GM18909 (cell line): ENCODE results near the gene ERFL.

Experiments
- ATAC-seq: cut with Tn5 transposase; IDR thresholded peaks from one replicate; pipeline ENCODE4 v1.9.1; 2021; ENCODE audit warnings: mild to moderate bottlenecking; ENCODE audit not compliant: unreplicated experiment, poor library complexity

Gene ERFL

DNA sequence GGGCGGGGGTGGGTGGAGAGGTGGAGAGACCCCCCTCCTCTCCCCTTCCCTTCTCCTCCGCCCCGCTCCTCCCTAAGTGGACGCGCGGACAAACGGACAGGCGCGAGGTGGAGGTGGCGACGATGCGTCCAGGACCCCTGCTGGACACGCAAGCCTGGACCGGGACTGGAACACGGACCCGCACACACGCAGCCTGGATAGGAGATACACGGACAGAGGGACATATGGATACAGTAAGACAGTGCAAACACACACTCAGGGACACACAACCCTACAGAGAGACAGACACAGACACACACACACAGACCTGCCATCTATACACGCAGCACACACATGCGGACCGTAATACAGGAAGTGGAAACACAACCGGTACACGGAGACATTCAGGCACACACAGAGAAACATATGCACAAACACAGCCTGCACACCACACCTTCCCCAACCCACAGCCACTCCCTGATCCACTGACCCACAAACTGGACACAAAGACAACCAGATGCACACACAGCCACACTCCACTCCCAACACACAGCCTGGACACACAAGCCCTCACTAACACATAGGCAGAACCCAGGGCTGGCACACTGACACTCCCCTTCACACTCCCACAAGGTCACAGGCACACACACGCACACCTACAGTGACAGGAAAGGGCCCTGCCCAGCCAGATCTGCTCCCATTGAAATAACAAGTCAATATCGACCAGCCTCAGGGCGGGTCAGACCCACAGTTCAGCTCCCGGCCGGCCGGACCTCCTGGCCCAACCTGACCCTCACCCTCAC is 696 bp upstream of the ERFL start:
- ATAC-seq, result no peak

DNA sequence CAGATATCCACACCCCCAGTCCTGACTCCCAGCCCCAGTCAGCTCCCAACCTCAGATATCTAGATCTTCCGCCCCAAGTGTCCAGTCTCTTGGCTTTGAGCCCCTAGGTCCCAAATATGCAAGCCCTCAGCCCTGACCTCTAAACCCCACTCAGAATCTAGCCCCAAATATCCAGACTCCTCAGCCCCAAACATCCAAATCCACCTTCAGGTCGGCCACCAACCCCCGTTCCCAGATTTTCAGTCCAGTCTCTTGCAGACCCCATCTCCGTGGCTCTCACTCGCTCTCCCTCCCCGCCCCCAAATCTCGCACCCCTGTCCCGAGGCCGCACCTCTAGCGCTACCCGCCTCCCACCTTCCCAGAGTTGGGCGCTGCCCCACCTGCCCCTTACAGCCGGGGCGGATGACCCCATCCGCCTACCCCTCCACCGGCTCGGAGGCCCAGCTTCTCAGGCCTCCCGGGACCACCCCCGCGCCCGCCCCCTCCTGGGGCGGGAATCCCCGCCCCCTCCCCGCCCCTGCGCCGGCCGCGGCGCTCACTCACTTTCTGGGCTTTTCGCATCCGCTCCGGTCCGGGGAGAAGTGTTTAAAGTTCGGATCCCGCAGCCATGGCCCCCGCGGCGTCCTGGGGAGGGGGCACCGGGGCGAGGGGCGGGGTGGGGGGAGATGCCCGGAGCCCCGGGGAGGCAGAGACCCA is 604 bp downstream of the ERFL start:
- no peak for ATAC-seq

DNA sequence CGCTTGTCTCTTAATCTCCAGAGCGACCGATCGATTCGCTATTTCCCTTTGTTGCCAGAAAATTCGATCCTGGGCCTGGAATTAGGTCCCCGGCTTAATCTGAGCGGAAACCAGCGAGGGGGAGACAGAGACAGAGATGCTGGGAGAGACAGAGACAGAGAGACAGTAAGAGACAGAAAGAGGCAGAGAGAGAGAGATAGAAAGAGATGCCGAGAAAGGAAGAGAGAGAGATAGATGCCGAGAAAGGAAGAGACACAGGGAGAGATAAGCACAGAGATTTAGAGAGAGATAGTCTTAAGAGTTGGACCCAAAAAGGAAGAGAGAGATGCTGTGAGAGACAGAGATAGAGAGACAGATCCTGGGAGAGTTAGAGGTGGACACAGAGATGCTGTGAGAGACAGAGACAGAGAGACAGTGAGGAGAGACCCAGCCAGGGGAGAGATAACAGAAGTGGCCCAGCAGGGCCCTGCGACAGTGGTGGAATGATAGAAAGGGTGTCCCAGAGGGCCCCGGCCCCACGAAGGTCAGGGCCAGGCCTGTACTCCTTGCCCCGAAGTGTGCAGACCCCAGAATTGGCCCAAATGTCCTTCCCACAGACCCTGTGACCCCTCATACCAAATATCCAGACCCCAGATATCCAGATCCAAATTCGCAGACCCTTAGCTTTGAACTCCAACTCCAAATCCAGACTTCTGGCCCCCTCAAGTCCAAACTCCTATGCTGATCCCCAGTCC is 1.3 kb downstream of the ERFL start:
- no peak for ATAC-seq

DNA sequence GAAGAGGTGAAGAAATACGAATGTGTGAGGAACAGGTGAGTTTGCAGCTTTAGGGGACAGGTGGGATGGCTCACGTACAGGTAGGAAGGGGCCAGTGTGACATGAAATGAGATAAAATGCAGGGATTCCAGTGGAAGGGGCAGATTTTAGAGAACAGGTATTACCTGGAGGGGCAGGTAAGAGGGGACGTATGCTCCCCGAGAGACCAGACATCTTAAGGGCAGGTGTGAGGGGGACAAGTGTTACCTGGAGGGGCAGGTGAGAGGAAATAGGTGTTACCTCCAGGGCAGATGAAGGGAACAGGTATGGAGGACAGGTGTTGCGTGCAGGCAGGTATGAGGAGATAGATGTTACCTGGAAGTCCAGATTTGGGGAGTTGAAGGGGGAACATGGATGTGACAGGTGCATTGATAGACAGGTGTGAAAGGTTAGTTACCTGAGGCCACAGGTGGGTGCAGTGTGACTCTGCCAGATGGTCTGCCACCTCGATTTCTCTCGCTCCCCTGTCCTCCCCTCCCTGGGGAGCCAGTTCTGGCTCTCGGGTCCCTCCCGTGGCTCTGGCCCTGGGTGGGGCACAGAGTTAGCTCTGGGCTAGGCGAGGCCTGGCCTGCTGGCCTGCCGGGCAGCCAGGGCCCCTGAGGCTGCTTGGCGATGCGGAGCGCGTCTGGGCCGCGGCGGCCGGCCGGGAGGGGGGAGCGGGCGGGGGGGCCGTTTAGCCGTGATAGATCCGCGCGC is 2.1 kb downstream of the ERFL start:
- no peak for ATAC-seq

DNA sequence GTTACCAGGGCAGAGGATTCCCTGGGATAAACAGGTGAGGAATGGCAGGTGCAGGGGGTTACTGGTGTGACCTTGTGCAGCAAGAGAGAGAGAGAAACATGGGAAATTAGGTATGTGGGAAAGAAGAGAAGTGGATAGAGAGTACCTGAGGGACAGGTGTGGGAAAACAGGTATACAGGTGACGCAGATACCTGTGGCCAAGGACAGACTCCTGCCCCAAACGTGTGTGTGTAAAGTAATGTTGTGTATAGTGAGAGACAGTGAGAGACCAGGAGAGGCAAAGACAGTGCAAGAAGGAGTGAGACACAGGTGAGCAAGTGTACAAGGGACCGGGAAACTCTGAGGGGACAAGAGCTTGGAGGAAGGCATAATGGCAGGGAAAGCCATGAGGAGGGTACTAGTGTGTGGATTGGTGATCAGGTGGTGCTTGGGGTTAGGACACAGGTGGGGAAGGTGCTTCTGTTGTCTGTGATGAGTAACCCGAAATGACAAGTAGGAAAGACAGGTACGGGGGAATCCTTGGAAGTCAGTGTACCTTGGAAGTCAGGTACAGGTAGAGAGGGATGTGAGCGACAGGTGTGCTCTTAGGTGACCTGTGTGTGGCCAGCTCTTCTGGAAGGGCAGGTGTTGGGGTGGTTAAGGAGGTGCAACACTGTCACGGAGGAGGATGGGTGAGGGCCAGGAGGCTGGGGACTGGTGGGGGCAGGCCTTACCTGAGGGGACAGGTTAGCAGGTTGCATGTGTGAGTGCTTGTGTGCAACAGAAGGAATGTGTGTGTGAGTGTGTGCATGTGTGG is 2.8 kb downstream of the ERFL start:
- ATAC-seq, result no peak

DNA sequence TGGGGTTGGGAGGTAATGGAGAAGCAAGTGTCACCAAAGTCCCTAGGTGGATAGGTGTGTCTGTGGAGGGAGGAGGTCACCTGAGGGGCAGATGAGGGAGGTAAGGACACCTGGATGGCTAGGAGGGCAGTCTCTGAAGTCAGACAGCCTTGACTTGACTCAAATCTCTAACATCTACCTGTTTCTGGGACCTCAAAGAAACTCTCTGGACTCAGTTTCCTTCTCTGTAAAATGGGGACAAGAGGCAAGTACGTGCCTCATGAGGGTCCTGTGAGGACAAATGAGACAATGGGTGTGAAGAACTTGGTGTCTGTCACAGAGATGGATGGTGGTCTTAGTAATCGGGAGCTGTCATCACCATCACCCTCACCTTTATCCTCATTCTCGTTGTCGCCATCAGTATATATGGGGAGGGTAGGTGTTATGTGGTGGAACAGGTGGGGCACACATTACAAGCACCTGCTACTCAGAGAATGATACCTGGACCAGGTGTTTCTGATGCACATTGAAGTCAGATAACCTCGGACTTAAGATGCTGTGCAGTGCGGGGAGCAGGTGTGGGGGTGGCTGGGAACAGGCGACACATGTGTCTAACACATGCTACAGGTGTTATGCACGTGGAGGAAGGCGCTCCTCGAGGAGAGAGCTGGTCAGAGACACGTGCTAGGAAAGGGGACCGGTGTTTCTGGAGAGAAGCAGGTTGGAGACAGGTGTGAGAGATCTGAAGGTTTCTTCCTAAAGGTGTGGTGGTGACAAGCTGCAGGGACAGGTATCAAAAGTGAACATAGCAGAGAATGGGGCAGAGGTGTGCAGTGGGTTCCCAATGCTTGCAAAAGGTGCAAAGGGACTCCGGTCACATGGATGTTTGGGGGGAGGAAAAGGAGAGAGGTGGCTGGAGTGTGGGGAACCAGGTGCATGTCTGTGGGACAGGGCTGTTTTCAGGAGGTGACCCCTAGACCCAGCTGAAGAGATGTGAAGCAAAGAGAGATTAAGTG is 3.8 kb downstream of the ERFL start:
- ATAC-seq, result no peak

DNA sequence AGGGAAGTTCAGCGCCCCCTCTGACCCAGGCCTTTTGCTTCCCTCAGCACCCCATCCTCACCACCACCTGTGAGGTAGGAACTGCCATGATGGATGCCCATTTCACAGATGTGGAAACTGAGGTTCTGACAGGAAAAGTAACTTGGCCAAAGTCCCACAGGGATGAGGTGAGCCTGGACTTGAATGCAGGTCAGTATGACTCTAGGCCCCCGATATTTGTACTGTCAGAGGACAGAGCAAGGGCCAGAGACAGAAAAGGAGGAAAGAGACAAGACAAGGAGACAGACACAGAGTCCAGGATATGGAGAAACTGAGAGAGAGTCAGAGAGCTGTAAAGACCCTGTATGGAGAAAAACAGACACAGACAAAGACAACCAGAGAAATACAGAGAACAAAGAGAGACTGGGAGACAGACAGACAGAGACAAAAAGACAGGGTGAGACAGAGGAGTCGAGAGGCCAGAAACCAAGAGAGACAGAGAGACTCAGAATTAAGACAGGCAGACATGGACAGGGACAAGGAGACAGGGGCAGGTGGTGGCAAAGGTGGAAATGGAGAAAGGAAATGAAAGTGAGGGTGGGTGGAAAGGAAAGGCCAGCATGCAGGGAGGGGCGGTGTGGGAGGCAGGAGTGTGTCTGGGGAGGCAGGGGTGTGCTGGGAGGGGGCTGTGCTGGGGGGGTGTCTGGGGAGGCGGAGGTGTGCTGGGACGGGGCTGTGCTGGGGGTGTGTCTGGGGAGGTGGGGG is 5.0 kb downstream of the ERFL start:
- ATAC-seq, result no peak

DNA sequence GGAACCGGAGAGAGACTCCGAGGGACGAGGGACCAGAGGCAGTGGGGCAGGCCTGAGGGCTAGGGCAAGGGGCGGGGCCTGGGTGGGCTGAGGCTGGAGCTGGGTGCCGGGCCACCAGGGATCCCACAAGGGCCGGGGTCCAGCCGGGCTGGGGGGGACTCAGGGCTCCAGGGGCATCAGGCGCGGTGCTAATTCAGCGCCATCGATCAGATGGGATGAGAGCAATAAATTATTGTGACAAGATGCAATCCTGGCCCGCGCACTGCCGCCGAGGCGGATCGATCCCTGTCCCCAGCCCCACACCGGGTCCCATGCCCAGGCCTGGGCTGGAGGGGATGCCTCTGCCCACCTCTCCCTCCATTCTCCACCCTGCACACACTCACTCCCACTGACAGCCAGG is 5.7 kb downstream of the ERFL start:
- ATAC-seq, result no peak

DNA sequence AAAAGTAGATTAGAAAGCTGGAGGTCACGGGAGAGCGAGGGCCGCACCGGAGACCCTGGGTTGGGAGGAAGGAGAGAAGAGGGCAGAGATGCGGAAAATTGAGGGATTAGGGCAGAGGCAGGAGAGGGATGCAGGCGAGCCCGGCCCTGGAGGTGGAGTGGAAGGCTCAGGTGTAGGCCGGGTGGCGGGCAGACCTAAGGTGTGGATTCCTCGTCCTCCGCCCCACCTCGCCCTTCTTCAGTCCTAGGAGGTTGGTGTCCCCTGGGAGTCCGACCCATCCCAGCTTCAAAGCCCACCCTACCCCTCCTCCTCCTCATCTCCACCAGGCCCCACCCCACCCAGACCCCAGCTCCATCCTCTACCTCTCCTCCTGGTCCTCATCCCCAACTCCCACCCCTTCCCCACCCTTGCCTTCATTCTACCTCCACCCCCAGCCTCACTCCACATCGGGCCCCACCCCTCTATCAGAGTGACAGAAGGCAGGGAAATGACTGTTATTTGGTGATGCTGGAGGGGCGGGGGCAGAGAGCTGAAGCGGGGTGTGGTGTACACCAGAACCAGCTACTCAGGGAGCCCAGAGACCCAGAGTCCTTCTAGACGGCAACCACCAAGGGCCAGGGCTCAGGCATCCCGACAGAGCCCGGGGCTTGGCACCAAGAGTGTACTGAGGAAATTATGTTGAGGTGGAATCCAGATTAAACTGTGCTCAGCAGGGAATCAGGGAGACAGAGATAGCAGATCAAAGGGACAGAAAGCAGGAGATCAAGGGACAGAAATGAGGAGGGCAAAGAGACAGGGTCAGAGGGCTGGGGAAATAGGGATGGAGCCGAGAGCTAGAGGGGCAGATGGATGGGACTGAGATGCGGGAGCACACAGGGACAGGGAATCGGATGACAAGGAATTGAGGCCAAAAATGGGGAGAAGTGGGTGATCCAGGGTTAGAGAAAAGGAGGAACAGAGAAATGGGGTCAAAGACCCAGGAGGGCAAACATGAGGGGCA is 6.4 kb downstream of the ERFL start:
- ATAC-seq, result no peak

DNA sequence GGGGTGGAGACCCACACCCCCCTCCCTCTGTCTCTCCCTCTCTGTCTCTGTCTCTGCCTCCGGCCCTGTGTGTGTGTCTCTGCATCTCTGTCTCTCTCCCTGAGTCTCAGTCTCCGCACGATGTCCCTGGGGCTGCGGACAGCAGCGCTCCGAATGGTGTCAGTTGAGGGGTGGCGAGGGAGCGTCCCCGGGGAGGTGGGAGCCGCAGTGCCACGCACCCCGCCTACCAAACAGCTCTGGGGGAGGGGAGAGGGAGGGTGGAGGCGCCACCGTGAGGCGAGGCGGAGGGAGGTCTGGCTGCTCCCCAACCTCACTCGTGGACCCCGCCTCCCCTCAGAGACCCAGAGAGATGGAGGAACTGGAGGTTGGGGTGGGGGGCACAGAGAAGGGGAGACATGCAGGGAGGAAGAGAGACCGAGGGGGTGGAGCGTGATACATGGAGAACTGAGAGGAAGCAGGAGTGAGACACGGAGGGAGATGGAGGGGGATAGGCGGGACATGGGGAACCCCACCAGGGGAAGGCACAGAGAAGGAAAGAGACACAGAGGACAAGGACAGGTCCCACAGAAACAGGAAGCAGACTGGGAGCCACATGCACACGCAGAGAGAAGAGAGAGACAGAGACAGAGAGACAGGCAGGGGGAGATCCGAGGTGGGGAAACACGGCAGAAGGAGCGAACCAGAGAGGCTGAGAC is 7.2 kb downstream of the ERFL start:
- ATAC-seq, result no peak

DNA sequence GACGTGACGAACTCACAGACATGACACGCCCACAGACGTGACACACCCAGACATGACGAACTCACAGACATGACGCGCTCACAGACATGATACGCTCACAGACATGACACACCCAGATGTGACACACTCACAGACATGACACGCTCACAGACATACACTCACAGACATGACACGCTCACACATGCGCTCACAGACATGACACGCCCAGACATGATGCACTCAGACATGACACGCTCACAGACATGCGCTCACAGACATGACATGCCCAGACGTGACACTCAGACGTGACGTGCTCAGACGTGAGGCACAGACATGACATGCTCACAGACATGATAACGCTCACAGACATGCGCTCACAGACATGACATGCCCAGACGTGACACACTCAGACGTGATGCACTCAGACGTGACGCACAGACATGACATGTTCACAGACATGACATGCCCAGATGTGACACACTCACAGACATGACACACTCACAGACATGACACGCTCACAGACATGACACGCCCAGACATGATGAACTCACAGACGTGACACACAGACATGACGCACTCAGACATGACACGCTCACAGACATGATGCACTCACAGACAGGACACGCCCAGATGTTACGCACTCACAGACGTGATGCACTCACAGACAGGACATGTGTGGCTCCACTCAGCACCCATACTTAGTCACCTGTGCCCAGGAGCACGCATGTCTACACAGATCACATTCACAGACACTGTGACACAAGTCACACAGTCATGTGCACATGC is 8.1 kb downstream of the ERFL start:
- ATAC-seq, result no peak

DNA sequence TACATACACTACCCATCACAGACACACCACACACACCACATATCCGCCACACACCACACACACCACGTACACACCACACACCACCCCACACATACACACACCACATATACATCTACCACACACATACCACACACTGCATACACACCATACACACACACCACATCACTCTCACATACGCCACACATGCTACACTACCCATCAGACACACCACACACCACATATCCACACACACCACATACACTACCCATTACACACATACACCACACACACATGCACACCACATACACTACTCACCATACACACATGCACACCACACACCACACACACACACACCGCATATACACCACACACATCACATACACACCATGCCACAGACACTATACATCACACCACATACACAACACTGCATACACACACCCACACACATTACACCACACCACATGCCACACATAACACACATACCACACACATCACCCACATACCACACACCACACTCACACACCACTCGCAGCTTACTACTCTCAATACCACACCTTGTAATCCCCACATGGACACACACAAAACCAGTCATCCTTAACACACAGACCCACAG is 9.5 kb downstream of the ERFL start:
- ATAC-seq, result no peak

DNA sequence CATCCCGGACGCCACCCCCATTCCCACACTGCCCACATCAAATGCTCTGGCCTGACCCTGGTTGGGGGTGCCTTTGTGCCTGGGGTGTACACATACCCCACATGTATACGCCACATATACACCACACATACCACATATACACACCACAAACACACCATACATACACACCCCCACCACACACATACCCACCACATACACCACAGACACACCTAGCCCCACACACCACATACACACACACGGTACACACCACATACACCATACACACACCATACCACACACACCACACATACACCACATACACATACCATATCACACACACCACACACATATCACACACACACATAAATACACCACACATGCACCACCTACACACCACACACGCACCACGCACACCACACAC is 10.2 kb downstream of the ERFL start:
- no peak for ATAC-seq

DNA sequence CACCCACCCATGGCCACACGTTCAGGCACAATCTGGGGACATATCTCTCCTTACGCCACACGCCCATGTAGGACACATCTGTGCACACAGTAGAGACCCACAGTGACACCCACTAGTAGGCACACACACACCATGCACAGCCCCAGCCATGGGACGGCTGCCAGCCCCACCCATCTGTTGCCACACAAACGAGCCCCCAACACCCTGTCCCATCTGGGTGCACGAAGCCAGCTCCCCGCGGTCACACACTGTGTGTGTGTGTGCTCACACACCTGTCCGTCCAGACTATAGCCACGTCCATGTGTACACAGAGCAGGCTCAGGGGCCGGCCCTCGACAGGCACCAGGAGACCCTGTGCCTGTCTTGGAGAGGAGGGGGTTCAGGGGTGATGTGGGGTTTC is 10.6 kb downstream of the ERFL start:
- ATAC-seq, result no peak

DNA sequence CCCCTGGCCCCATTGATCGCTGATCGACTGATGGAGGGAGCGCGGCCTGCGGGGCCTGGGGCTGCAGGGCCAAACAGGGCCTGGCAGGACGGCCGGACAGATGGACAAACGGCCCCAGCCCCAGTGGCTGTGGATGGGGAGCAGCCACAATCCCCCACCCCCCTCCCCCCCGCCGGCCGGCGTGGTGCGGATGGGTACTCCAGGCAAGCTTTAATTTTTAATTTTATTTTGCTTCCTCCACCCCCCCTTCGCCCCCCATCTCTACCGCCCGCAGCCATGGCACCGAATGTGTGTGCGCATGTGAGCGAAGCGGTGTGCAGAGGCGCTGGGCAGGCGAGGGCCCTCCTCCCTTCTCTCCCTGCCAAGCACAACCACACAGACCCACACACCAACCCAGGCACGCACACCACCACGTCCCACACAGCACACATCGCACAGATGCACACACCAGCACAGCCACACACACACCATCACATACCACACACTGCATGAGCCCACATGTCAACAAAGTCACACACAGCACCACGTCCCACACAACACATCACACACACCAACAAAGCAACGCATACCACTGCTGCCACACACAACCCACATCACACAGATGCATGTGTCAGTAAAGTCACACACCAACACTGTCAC is 12.4 kb downstream of the ERFL start:
- no peak for ATAC-seq
